Measurements from ENCODE around the gene RASGRP1. TPM values are rescaled to one million over a fixed set of nuclear protein-coding genes. Genes with fewer than 3 reads are reported as not detected.
A peak's percentile ranks its signal among the peaks of the same experiment; 100 is the strongest.

Gene RASGRP1
- total RNA-seq, 2 donors from 2014 or later = 121 to 138 TPM

- H3K4me1 Mint-ChIP-seq = peaks cover 34% of the 10 kb centered on the region
- H3K4me3 Mint-ChIP-seq = peak within 1 kb of the TSS; percentile 95
- H3K9me3 ChIP-seq (ENCODE audit: control insufficient read depth, low read length, poor library complexity, severe bottlenecking) = no peaks in the 10 kb centered on the region
- H3K27me3 Mint-ChIP-seq = no peaks in the 10 kb centered on the region
- H3K27ac Mint-ChIP-seq = peak within 1 kb of the TSS; percentile 98
- peak; percentile 64 to 85 (median 66) for DNase-seq
- peak; percentile 91 for ATAC-seq
- peaks cover 8% of the 10 kb centered on the region for H3K36me3 Mint-ChIP-seq (ENCODE audit: low read depth)
Measured at GRCh38 chr15:38453971-38454695, 110.5 kb downstream of the RASGRP1 start, which contains the start of gene FAM98B. TSS of gene FAM98B (plus strand) at chr15:38454127. CDS start at chr15:38454162, 35 bp downstream.

- Mint-ChIP-seq H3K36me3 (ENCODE audit: low read depth) (peaks cover 2% of the 10 kb centered on the region), H3K27me3 (peaks cover 36% of the 10 kb centered on the region), H3K4me3 (no peak overlapping the region), H3K4me1 (peaks cover 6% of the 10 kb centered on the region), H3K27ac (peak overlapping the region; percentile 49)
- H3K9me3 ChIP-seq (ENCODE audit: control insufficient read depth, low read length, poor library complexity, severe bottlenecking) = peaks cover 3% of the 10 kb centered on the region
- DNase-seq = no peak
- ATAC-seq = no peak
Measured at GRCh38 chr15:38441130-38441519, 123.5 kb downstream of the RASGRP1 start.

- H3K4me3 Mint-ChIP-seq = no peak overlapping the region
- ATAC-seq = peak; percentile 97
- peaks cover 3% of the 10 kb centered on the region for H3K9me3 ChIP-seq (ENCODE audit: control insufficient read depth, low read length, poor library complexity, severe bottlenecking)
- peaks cover 41% of the 10 kb centered on the region for H3K27me3 Mint-ChIP-seq
- peaks cover 6% of the 10 kb centered on the region for H3K4me1 Mint-ChIP-seq
- peak in 1 of 3 donors; percentile 34 for DNase-seq
- H3K27ac Mint-ChIP-seq = peak overlapping the region; percentile 49
- peaks cover 2% of the 10 kb centered on the region for H3K36me3 Mint-ChIP-seq (ENCODE audit: low read depth)
Measured at GRCh38 chr15:38440353-38441129, 124.1 kb downstream of the RASGRP1 start.

Other genes starting within 250 kb of the RASGRP1 start
- gene FAM98B, start 110.7 kb downstream of the RASGRP1 start, total RNA-seq = 10 to 100 TPM; 19.6 to 22.6 TPM